Mucosa of rectum (tissue), 2 donors: ENCODE data around the gene FAM83G.
A peak's percentile ranks its signal among the peaks of the same experiment; 100 is the strongest.

ENCODE experiments used
- H3K27ac ChIP-seq, 2 donors: one replicate each; pipeline ENCODE4 v1.7.0; 2013; ENCODE audit warnings: inconsistent platforms in 2 of 2, low read depth in 2 of 2, low read length in 2 of 2
- H3K27me3 ChIP-seq, 2 donors: one replicate each; pipeline ENCODE4 v1.7.0; 2013; ENCODE audit warnings: low read length in 2 of 2; ENCODE audit not compliant: control insufficient read depth in 2 of 2, insufficient read depth in 2 of 2
- H3K36me3 ChIP-seq, 2 donors: one replicate each; pipeline ENCODE4 v1.7.0; 2013; ENCODE audit warnings: low read length in 2 of 2; ENCODE audit not compliant: control insufficient read depth in 2 of 2, insufficient read depth in 2 of 2
- H3K4me1 ChIP-seq, 2 donors: one replicate each; pipeline ENCODE4 v1.7.0; 2013; ENCODE audit warnings: low read length in 2 of 2, mild to moderate bottlenecking in 1 of 2; ENCODE audit not compliant: control insufficient read depth in 2 of 2, insufficient read depth in 2 of 2
- H3K4me3 ChIP-seq, 2 donors: one replicate each; pipeline ENCODE4 v1.7.0; 2013; ENCODE audit warnings: low read length in 2 of 2
- H3K9ac ChIP-seq, 2 donors: one replicate each; pipeline ENCODE4 v1.7.0; 2013; ENCODE audit warnings: low read length in 2 of 2, low read depth in 1 of 2, mild to moderate bottlenecking in 1 of 2
- H3K9me3 ChIP-seq, 2 donors: one replicate each; pipeline ENCODE4 v1.7.0; 2013; ENCODE audit warnings: low read length in 2 of 2; ENCODE audit not compliant: control insufficient read depth in 2 of 2
- donor health status: healthy.
- donor health status: Normal muscosa, but diverticular disease.

The FAM83G gene

DNA sequence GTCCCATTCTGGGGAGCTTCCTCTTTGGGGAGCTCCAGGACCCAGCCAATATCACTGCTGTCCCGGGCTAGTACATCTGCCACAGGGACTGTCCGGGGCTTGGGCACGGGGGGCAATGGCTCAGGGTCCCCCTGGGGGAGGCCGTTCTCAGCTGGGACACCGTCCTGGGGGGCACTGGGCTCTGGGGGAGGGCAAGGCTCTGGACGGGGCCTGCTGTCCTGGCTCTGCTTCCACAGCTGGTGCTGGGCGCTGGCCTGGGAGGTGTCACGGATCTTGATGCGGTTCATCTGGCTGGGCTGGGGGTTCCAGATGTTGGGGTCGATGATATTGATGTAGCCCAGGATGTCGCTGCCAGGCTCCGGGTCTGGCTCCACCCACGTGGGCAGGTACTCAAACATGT, 26.5 kb downstream of the FAM83G start:
- no peak overlapping the region for H3K27ac ChIP-seq
- no peaks in the 10 kb centered on the region for H3K27me3 ChIP-seq
- no peak overlapping the region for H3K9ac ChIP-seq
- no peaks in the 10 kb centered on the region for H3K9me3 ChIP-seq
- peaks cover 39 to 56% of the 10 kb centered on the region in 2 donors for H3K4me1 ChIP-seq
- no peak overlapping the region for H3K4me3 ChIP-seq
- peaks cover 31 to 32% of the 10 kb centered on the region in 2 donors for H3K36me3 ChIP-seq

DNA sequence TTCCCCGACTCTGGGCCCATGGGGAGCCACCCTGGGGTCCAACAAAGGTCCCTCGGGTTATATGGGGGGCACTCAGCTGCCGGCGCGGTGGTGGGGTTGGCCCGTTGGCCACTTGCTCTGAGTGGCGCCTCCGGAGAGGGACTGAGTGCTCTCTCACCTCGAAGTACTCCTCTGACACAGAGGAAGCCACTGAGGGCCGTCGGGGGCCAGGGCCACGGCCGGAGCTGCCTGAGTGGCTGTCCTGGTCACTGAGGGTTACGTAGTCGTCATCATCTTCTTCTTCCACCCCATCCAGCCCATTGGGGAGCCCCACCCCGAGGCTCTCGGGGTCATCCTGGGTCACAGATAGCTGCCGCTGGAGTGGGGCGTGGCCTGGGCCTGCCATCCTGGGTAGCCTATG, 26.9 kb downstream of the FAM83G start:
- H3K9ac ChIP-seq: no peak overlapping the region
- H3K27ac ChIP-seq: no peak overlapping the region
- peaks cover 31 to 32% of the 10 kb centered on the region in 2 donors for H3K36me3 ChIP-seq
- no peaks in the 10 kb centered on the region for H3K9me3 ChIP-seq
- peaks cover 34 to 52% of the 10 kb centered on the region in 2 donors for H3K4me1 ChIP-seq
- no peak overlapping the region for H3K4me3 ChIP-seq
- H3K27me3 ChIP-seq: no peaks in the 10 kb centered on the region

DNA sequence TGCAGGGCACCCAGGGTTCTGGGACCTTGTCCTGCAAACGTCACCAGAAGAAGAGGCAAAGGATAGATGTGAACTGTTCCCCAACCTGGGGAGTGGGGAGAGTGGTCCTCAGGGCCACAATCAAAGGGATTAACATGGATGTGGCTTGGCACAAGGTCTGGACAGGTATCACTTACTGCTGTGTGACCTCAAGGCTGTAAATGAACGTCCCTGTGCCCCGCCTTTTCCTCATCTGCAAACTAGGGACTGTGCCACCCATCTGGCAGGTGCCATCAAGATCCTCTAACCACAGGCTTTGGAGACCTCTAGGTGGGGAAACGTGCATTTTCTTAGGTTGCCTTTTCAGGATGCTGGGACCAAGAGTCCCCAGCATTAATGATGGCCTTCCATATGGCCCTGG, 27.5 kb downstream of the FAM83G start:
- Histone ChIP-seq H3K4me1 (peaks cover 28 to 45% of the 10 kb centered on the region in 2 donors), H3K9ac (peak overlapping the region in 1 of 2 donors; percentile 31), H3K27ac (peak overlapping the region; percentile 32 to 76), H3K36me3 (peaks cover 31 to 36% of the 10 kb centered on the region in 2 donors), H3K4me3 (no peak overlapping the region), H3K9me3 (no peaks in the 10 kb centered on the region), H3K27me3 (no peaks in the 10 kb centered on the region)

DNA sequence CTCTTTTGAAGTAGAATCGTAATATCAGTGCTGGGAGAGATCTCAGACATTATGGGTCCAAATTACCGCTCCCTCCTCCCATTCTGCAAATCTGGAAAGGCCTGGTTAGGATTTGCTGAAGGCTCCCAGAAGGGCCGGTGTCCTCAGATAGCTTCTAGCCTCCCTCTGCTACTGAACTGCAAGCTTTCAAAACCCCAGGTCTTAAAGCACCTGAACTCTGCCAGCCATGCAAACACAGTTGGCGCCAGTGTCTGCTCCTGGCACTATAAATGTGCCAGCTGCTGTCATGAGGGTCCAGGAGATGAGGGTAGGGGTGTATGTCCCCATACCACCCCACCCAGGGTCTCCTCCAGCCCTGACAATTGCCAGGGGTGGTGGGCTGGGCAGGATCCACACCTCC, 28.4 kb downstream of the FAM83G start:
- Histone ChIP-seq H3K9ac (peak overlapping the region in 1 of 2 donors; percentile 31), H3K4me3 (no peak overlapping the region), H3K27me3 (no peaks in the 10 kb centered on the region), H3K27ac (peak overlapping the region; percentile 32 to 76), H3K36me3 (peaks cover 39 to 42% of the 10 kb centered on the region in 2 donors), H3K4me1 (peaks cover 26 to 39% of the 10 kb centered on the region in 2 donors), H3K9me3 (no peaks in the 10 kb centered on the region)

DNA sequence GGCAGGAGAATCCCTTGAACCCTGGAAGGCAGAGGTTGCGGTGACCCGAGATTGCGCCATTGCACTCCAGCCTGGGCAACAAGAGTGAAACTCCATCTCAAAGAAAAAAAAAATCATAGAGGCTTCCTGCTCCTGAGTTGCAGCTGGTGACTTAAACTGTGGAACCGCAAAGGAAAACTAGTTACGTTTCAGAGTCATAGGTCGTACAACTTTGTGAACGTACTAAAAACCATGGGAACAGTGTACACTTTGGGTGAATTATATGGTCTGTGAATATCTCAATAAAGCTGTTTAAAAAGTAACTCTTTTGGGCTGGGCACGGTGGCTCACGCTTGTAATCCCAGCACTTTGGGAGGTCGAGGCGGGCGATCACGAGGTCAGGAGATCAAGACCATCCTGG, 29.0 kb downstream of the FAM83G start:
- Histone ChIP-seq H3K4me1 (peaks cover 26 to 39% of the 10 kb centered on the region in 2 donors), H3K9me3 (no peaks in the 10 kb centered on the region), H3K36me3 (peaks cover 39 to 46% of the 10 kb centered on the region in 2 donors), H3K4me3 (no peak overlapping the region), H3K27me3 (no peaks in the 10 kb centered on the region), H3K27ac (peak overlapping the region; percentile 76 to 81), H3K9ac (no peak overlapping the region)

DNA sequence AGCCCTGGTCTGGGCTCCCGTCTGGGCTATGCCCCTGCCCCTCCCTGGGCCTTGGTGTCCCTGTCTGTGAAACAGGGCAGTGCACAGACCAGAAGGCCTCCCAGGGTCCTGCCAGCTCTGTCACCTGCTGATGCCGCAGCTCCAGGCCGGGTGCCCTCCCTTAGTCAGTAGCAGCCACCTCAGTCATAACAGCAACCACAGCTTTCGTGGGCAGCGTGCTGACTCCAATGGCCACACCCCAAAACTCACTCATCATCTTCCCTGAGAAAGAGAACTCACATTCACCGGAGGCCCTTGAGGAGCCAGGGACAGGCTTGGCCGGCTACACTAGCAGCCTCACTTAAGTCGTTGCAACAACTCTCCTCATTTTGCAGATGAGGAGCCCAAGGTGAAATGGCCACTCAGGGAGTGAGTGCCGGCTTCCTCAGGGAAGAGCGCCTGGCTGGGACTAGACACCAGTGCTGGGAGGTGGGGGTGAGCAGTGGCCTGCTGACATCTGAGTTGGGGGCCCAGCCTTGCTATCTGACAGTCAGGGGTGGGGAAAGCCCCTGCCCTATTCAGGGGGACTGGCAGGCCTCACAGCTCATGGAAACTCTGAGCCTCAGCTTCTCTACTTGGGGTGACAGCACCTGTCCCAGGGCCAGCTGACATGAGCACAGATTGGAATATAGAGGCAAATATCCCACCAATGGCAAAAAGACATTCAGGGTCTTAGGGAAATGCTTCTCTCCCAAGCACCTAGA, 30.0 kb downstream of the FAM83G start:
- H3K4me1 ChIP-seq: peaks cover 32 to 41% of the 10 kb centered on the region in 2 donors
- peaks cover 32 to 41% of the 10 kb centered on the region in 2 donors for H3K36me3 ChIP-seq
- H3K9me3 ChIP-seq: no peaks in the 10 kb centered on the region
- no peaks in the 10 kb centered on the region for H3K27me3 ChIP-seq
- H3K27ac ChIP-seq: peak overlapping the region; percentile 76 to 81
- H3K9ac ChIP-seq: peak overlapping the region; percentile 9 to 30
- no peak overlapping the region for H3K4me3 ChIP-seq

DNA sequence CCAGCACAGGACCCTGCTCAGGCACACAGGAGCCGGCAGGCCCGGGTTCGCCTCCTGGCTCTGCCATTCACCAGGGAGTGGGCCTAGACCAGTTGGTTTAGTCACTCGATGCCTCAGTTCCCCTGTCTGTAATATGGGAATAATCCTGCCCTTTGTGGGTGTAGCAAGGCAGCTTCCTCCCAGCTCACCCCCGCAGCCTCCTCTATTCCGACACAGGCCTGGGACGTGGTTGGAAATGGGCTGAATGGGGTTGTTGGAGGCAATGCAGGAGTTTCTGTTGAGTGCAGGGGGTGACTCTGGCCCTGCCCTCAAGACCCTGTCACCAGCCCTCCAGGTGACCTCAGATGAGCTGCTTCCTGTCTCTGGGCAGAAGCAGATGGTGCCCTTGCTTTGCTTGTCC, 32.8 kb downstream of the FAM83G start:
- Histone ChIP-seq H3K36me3 (peaks cover 15 to 17% of the 10 kb centered on the region in 2 donors), H3K4me1 (peaks cover 43 to 50% of the 10 kb centered on the region in 2 donors), H3K4me3 (no peak overlapping the region), H3K27me3 (no peaks in the 10 kb centered on the region), H3K9ac (no peak overlapping the region), H3K9me3 (no peaks in the 10 kb centered on the region), H3K27ac (no peak overlapping the region)

DNA sequence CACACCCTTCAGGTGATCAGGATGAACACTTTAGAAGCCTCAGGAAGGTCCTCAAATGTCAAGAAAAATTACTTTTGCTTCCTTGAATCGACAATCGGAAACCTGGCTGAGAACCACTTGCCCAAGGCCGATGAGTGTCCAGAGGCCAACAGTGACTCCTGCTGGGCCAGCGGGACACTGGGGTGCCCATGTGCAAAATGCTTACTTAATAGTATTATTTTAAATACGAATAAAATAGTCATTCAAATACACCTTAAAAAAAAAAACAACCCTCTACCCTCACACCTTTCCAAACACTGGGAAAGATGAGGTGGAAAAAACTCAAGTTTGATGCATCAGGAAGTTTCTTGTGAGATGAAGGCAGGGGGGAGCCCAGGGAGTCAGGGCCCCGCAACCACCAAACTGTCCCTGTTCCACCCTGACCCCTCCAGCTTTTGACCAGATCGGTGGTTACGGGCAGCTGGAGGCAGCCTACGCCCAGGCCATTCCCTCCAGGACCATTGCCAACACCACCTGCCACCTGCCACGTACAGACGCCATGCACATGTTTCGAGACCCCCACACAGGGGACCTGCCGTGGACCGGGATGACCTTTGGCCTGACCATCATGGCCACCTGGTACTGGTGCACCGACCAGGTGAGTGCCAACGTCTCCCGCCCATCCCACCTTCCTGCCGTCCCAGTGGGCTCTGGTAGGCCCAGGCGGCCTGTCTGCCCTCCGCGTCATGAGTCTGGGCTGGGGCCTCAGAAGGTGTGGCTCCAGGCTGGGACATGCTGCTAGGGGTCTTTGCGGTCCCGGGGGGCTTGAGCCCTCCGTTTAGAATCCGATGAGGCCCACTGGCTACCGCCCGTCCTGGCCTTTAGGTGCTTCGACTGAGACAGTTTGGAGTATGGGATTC, 33.7 kb downstream of the FAM83G start:
- Histone ChIP-seq H3K9ac (peak overlapping the region in 1 of 2 donors; percentile 80), H3K4me1 (peaks cover 38 to 42% of the 10 kb centered on the region in 2 donors), H3K27me3 (no peaks in the 10 kb centered on the region), H3K36me3 (peaks cover 8 to 14% of the 10 kb centered on the region in 2 donors), H3K27ac (peak overlapping the region; percentile 92 to 93), H3K4me3 (no peak overlapping the region), H3K9me3 (no peaks in the 10 kb centered on the region)

DNA sequence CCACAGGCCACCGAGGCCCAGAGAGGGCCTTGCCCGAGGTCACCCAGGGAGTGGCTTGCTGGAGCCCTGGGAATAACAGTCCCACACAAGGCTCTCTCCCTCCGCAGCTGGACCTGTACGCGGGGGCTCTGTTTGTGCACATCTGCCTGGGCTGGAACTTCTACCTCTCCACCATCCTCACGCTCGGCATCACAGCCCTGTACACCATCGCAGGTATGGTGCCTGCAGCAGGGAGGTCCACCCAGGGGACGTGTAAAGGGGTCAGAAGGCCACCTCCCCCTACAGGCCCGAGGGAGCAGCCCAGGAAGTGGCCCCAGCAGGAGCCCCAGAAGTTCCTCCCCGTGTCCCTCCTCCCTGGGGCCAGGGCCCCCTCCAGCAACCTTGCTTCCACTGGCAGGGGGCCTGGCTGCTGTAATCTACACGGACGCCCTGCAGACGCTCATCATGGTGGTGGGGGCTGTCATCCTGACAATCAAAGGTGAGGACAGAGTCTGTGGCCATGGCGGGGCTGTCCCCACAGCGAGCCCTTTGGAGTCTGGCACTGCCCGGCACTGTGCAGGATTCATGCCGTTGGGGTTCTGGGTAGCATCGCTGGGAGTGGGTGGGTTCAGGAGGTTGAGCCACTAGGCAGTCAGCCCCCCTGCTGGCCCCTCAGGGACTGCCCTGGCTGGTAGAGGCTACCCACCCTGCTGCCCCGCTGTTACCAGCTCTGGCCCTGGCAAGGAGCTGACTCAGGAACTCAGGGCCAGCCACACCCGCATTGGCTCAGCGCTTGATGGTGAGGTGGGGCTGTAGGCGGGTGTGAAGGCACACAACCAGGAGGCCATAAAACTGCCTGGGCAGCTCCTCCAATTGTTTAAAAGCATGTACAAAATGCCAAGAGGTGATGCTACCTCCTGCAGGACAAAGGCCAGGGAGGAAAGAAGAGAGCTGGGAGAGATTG, 35.3 kb downstream of the FAM83G start:
- H3K27ac ChIP-seq: peak overlapping the region; percentile 92 to 93

More for the DNA sequence above, 35.3 kb downstream of the FAM83G start:
- peaks cover 8 to 14% of the 10 kb centered on the region in 2 donors for H3K36me3 ChIP-seq
- H3K4me3 ChIP-seq: no peak overlapping the region
- peak overlapping the region; percentile 65 to 80 for H3K9ac ChIP-seq
- no peaks in the 10 kb centered on the region for H3K27me3 ChIP-seq
- H3K9me3 ChIP-seq: no peaks in the 10 kb centered on the region
- peaks cover 30 to 36% of the 10 kb centered on the region in 2 donors for H3K4me1 ChIP-seq
